Measurements from ENCODE around the gene FPR3.

- TF ChIP-seq TAF1 (IDR thresholded peaks at IDR 0.05; ENCODE audit: low read depth, low read length), result no peak
- no peak for TF ChIP-seq SPI1 (IDR thresholded peaks at IDR 0.05; ENCODE audit: low read depth, low read length)
- TF ChIP-seq POLR2AphosphoS5 (IDR thresholded peaks at IDR 0.05; ENCODE audit: low read depth, low read length), result no peak
- TF ChIP-seq POLR2A (IDR thresholded peaks at IDR 0.05; ENCODE audit: low read depth, low read length), result no peak
- TF ChIP-seq PAX5 (IDR thresholded peaks at IDR 0.05; ENCODE audit: insufficient read depth, low read length, severe bottlenecking), result no peak
Measured at GRCh38 chr19:51784109-51784785, 10.7 kb upstream of the FPR3 start.

Data from GM12891 (cell line).